IMR-90 (cell line): ENCODE data around the gene EIF3K. TPM values are rescaled to one million over a fixed set of nuclear protein-coding genes. Genes with fewer than 3 reads are reported as not detected.

ENCODE experiments used
- ATAC-seq: fragments of 200-7000 bp; cut with Tn5 transposase; 2 replicates; pipeline ENCODE4 v1.9.1; 2020; ENCODE audit warnings: low read depth, mild to moderate bottlenecking, moderate library complexity
- BruUV-seq: library from RNA; stranded (reverse); fragments of 400-500 nt; replicated peaks from 2 replicates; lab custom pipeline; 2021; lab: Mats Ljungman, UMichigan
- CTCF ChIA-PET: fragments of 300-600 bp; formaldehyde crosslinking; extraction: SDS; loops from one replicate; lab custom pipeline; 2021; ENCODE audit warnings: antibody characterized with exemption; lab: Yijun Ruan, JAX
- POLR2A ChIA-PET: fragments of 300-600 bp; sonication (Branson Sonifier 250); formaldehyde crosslinking; loops from one replicate; lab custom pipeline; 2022; ENCODE audit warnings: antibody characterized with exemption; ENCODE audit not compliant: unreplicated experiment; lab: Charles Lee
- DNase-seq: peaks from one replicate; pipeline ENCODE4 v3.0.0; 2013
- H2AFZ ChIP-seq: replicated peaks from 2 replicates; pipeline ENCODE3; 2013; ENCODE audit warnings: low read length, mild to moderate bottlenecking; ENCODE audit not compliant: poor library complexity
- H2AK5ac ChIP-seq: 2 replicates; pipeline ENCODE4 v1.6.1; 2013; ENCODE audit warnings: low read depth, low read length, inconsistent platforms
- H2AK9ac ChIP-seq: replicated peaks from 2 replicates; pipeline ENCODE3; 2013; ENCODE audit warnings: mild to moderate bottlenecking, low read depth, low read length, moderate library complexity; ENCODE audit not compliant: poor library complexity
- H2BK120ac ChIP-seq: 2 replicates; pipeline ENCODE4 v1.6.1; 2013; ENCODE audit warnings: low read depth, low read length, inconsistent platforms
- H2BK15ac ChIP-seq: 3 replicates; pipeline ENCODE4 v1.6.1; 2013; ENCODE audit warnings: low read depth, low read length, inconsistent platforms
- H2BK20ac ChIP-seq: 2 replicates; pipeline ENCODE4 v1.6.1; 2013; ENCODE audit warnings: low read depth, mild to moderate bottlenecking, inconsistent platforms, low read length, moderate library complexity
- H2BK5ac ChIP-seq: 2 replicates; pipeline ENCODE4 v1.6.1; 2013; ENCODE audit warnings: mild to moderate bottlenecking, low read depth, low read length, inconsistent platforms; ENCODE audit not compliant: poor library complexity, severe bottlenecking
- H3K14ac ChIP-seq: replicated peaks from 2 replicates; pipeline ENCODE4 v1.6.1; 2013; ENCODE audit warnings: low read depth, low read length, inconsistent platforms
- H3K18ac ChIP-seq: 2 replicates; pipeline ENCODE4 v1.6.1; 2013; ENCODE audit warnings: low read depth, low read length, control low read depth
- H3K23ac ChIP-seq: 2 replicates; pipeline ENCODE4 v1.6.1; 2013; ENCODE audit warnings: low read depth, low read length, inconsistent platforms
- H3K27ac ChIP-seq: 2 replicates; pipeline ENCODE4 v1.5.1; 2013; ENCODE audit warnings: mild to moderate bottlenecking, control low read depth, low read length; ENCODE audit not compliant: insufficient read depth
- H3K27me3 ChIP-seq: 2 replicates; pipeline ENCODE4 v1.6.1; 2013; ENCODE audit warnings: low read length; ENCODE audit not compliant: control insufficient read depth, insufficient read depth
- H3K36me3 ChIP-seq: 2 replicates; pipeline ENCODE4 v1.6.1; 2013; ENCODE audit warnings: low read length, mixed read lengths; ENCODE audit not compliant: control insufficient read depth, insufficient read depth
- H3K4ac ChIP-seq: 2 replicates; pipeline ENCODE4 v1.6.1; 2013; ENCODE audit warnings: low read depth, low read length, inconsistent platforms
- H3K4me1 ChIP-seq: 2 replicates; pipeline ENCODE4 v1.6.1; 2013; ENCODE audit warnings: low read length, mixed read lengths; ENCODE audit not compliant: control insufficient read depth, insufficient read depth
- H3K4me2 ChIP-seq: 2 replicates; pipeline ENCODE4 v1.6.1; 2013; ENCODE audit warnings: low read depth, mild to moderate bottlenecking, control low read depth, low read length, moderate library complexity
- H3K4me3 ChIP-seq: 2 replicates; pipeline ENCODE4 v1.5.1; 2013; ENCODE audit warnings: low read depth, mild to moderate bottlenecking, control low read depth, low read length, moderate library complexity; ENCODE audit not compliant: insufficient read depth
- H3K56ac ChIP-seq: 2 replicates; pipeline ENCODE4 v1.6.1; 2013; ENCODE audit warnings: low read length, inconsistent platforms; ENCODE audit not compliant: insufficient read depth; ENCODE audit errors: extremely low read depth
- H3K79me1 ChIP-seq, 2 experiments: 2 replicates each; pipeline ENCODE4 v1.6.1; 2013; ENCODE audit warnings: low read length in 2 of 2, inconsistent platforms in 1 of 2, low read depth in 1 of 2
- H3K9ac ChIP-seq: 2 replicates; pipeline ENCODE4 v1.6.1; 2013; ENCODE audit warnings: low read depth, low read length, control low read depth
- H3K9me1 ChIP-seq: 2 replicates; pipeline ENCODE4 v1.6.1; 2013; ENCODE audit warnings: low read length, inconsistent platforms; ENCODE audit not compliant: insufficient read depth
- H3K9me3 ChIP-seq: 2 replicates; pipeline ENCODE4 v1.6.1; 2013; ENCODE audit warnings: low read length; ENCODE audit not compliant: control insufficient read depth, insufficient read depth
- H4K20me1 ChIP-seq: 2 replicates; pipeline ENCODE4 v1.6.1; 2013; ENCODE audit warnings: low read length, inconsistent platforms; ENCODE audit not compliant: insufficient read depth
- H4K5ac ChIP-seq: 2 replicates; pipeline ENCODE4 v1.6.1; 2013; ENCODE audit warnings: mild to moderate bottlenecking, low read depth, low read length, control low read depth
- H4K8ac ChIP-seq, 2 experiments: 2 replicates each; pipeline ENCODE4 v1.6.1; 2013; ENCODE audit warnings: low read depth in 2 of 2, low read length in 2 of 2, control low read depth in 1 of 2, inconsistent platforms in 1 of 2
- H4K91ac ChIP-seq: 2 replicates; pipeline ENCODE4 v1.6.1; 2013; ENCODE audit warnings: low read depth, low read length, inconsistent platforms; ENCODE audit not compliant: insufficient read depth
- CEBPB ChIP-seq: IDR thresholded peaks from 2 replicates; pipeline ENCODE4 v1.6.1; 2012; ENCODE audit warnings: low read depth, low read length, improper control_type of control experiment
- CTCF ChIP-seq: conservative IDR thresholded peaks from 2 replicates; pipeline ENCODE4 v1.5.1; 2012; ENCODE audit warnings: mild to moderate bottlenecking, low read depth, low read length, improper control_type of control experiment
- FOS ChIP-seq: fragments of 150-350 bp; IDR thresholded peaks from 2 replicates; pipeline ENCODE4 v1.6.1; 2016; ENCODE audit warnings: low read depth, low read length
- MXI1 ChIP-seq: IDR thresholded peaks from 2 replicates; pipeline ENCODE4 v1.6.1; 2012; ENCODE audit warnings: low read depth, mild to moderate bottlenecking, low read length, moderate library complexity, borderline replicate concordance
- NFE2L2 ChIP-seq: fragments of 150-350 bp; IDR thresholded peaks from 2 replicates; pipeline ENCODE4 v1.6.1; 2016; ENCODE audit warnings: low read depth, mild to moderate bottlenecking, low read length
- POLR2A ChIP-seq: IDR thresholded peaks from 2 replicates; pipeline ENCODE4 v1.6.1; 2012; ENCODE audit warnings: mild to moderate bottlenecking, low read depth, low read length
- RAD21 ChIP-seq: IDR thresholded peaks from 2 replicates; pipeline ENCODE4 v1.6.1; 2012; ENCODE audit warnings: low read length, improper control_type of control experiment
- SMC3 ChIP-seq: fragments of 150-350 bp; IDR thresholded peaks from 2 replicates; pipeline ENCODE4 v1.6.1; 2016; ENCODE audit warnings: low read depth, mild to moderate bottlenecking, antibody characterized with exemption, low read length, moderate library complexity
- WGBS, 2 experiments: methylation state at CpG; one replicate each; pipeline versions ENCODE4 v1.1.5 to v1.1.7; 2013; ENCODE audit warnings: missing lambda C conversion rate in 2 of 2; ENCODE audit not compliant: insufficient read length in 1 of 2; ENCODE audit errors: extremely low coverage in 2 of 2; 5-methylcytosine and 5-hydroxymethylcytosine counted together
- dilution Hi-C: fragments of 300-500 bp; cut with HindIII; formaldehyde crosslinking; loops from one replicate; pipeline ENCODE4 v1.14.3; 2018; ENCODE audit warnings: low sequenced_read_pairs; ENCODE audit not compliant: unreplicated experiment
- in situ Hi-C: fragments of 300-500 bp; cut with MboI; formaldehyde crosslinking; loops from 3 replicates; pipeline ENCODE4 v1.14.3; 2019; ENCODE audit warnings: low sequenced_read_pairs, inconsistent platforms, mixed read lengths
- intact Hi-C: fragments of 100-400 bp; cut with micrococcal nuclease; formaldehyde crosslinking; loops from 2 replicates; pipeline ENCODE4 v1.10.0; 2022
- polyA plus RNA-seq, 3 experiments: library from polyadenylated mRNA; depleted of rRNA; stranded (reverse); fragments of >200 nt; gene quantifications; 2 replicates each; pipeline ENCODE4 v1.2.3, GENCODE V29; 2012; ENCODE audit warnings: low replicate concordance in 1 of 3
- total RNA-seq: library from RNA; depleted of rRNA; stranded (reverse); fragments of >200 nt; gene quantifications from 2 replicates; pipeline ENCODE4 v1.2.3, GENCODE V29; 2012

The EIF3K gene
- total and polyA plus RNA-seq, 2 of the 4 experiments (the other 2 are of a cell fraction): 575 to 1,137 TPM

- POLR2A ChIA-PET: no interaction called here
Observed at GRCh38 chr19:38614289-38614688, 4.7 kb upstream of the EIF3K start.

More at GRCh38 chr19:38614289-38614688, 4.7 kb upstream of the EIF3K start:
- no peak overlapping the region for H3K4me3 ChIP-seq
- H3K9ac ChIP-seq: no peak overlapping the region
- no TSS peak for BruUV-seq
- no peaks in the 10 kb centered on the region for H4K20me1 ChIP-seq
- H4K5ac ChIP-seq: no peak overlapping the region
- no peak overlapping the region for H3K23ac ChIP-seq
- H3K79me1 ChIP-seq: peaks cover 3 to 8% of the 10 kb centered on the region in 2 experiments; a peak in 3 of 4 replicates
- H4K8ac ChIP-seq: no peak overlapping the region
- no peak overlapping the region for H4K91ac ChIP-seq
- no peak overlapping the region for H2BK5ac ChIP-seq
- CTCF ChIA-PET: no interaction called here
- dilution Hi-C loops: no loop called here
- no peak overlapping the region for H3K14ac ChIP-seq
- H3K4ac ChIP-seq: no peak overlapping the region
- H3K27me3 ChIP-seq: peaks cover 5% of the 10 kb centered on the region; the same call in 1 of the 2 replicates
- DNase-seq (no peak), ATAC-seq (no peak)
- H3K4me1 ChIP-seq: 0 out of 2 replicates have a peak, but pooled peaks cover 2% of the 10 kb centered on the region
- H2BK120ac ChIP-seq: no peak overlapping the region
- no peaks in the 10 kb centered on the region for H3K36me3 ChIP-seq
- TF ChIP-seq MXI1 (no peak), CEBPB (no peak), RAD21 (no peak), POLR2A (no peak), CTCF (no peak), SMC3 (no peak), FOS (no peak), NFE2L2 (no peak)
- in situ Hi-C loops: no loop called here
- intact Hi-C loops: no loop called here
- H3K9me1 ChIP-seq: peaks cover 4% of the 10 kb centered on the region
- H3K9me3 ChIP-seq: no peaks in the 10 kb centered on the region
- no peak overlapping the region for H2BK20ac ChIP-seq
- WGBS, 2 experiments: no CpG with 5 or more reads among the region's 3 CpGs
- no peak overlapping the region for H2BK15ac ChIP-seq
- H2AK9ac ChIP-seq: no peak overlapping the region
- no peak overlapping the region for H2AK5ac ChIP-seq
- H3K56ac ChIP-seq: no peak overlapping the region
- no peak overlapping the region for H3K4me2 ChIP-seq
- no peak overlapping the region for H2AFZ ChIP-seq
- H3K27ac ChIP-seq: no peak overlapping the region
- no peak overlapping the region for H3K18ac ChIP-seq
